ENCODE results near the gene PIK3CD. TPM values are rescaled to one million over a fixed set of nuclear protein-coding genes. Genes with fewer than 3 reads are reported as not detected.
A peak's percentile ranks its signal among the peaks of the same experiment; 100 is the strongest.

The PIK3CD gene
- total and polyA plus RNA-seq, 10 of the 15 experiments (the other 5 are each of a cell fraction or from before 2014, with no cell fraction given), result 7.0 to 101 (median 51.1) TPM

DNA sequence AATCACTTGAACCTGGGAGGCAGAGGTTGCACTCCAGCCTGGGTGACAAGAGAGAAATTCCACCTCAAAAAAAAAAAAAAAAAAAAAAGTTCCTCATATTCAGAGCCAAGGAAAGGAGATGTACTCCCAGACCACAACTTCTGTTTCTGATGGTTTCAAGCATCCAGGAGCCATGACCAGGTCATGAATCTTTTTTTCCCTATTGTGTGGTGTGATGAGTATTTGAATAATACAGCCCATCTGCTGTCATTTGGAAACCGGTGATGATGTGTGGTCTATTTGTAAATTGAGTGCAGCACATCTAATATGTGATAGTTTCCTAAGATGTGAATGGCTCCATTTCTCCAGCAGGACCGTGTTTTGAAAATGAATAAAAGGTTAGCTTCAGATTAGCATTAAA lies 18.6 kb downstream of the PIK3CD start:
- intact Hi-C loops (cut with micrococcal nuclease; ENCODE audit: unreplicated experiment), result loop anchor here (5.0 kb wide), 1 partner anchor 43 kb away; no protein-coding TSS in a partner anchor
- SMC1A ChIA-PET (ENCODE audit: uncharacterized antibody, unreplicated experiment), result interaction anchor here (0.7 to 2.0 kb wide), 3 partner anchors 18 to 43 kb away, joined by 3 to 8 read pairs (median 4); partner anchors contain the start of gene PIK3CD
- TF ChIP-seq ZNF622 (IDR thresholded peaks at IDR 0.05) (no peak), IKZF2 (IDR thresholded peaks at IDR 0.05) (peak; percentile 78 to 83), RAD21 (IDR thresholded peaks at IDR 0.05; ENCODE audit: insufficient read depth, low read depth, low read length) (no peak), NR2C1 (IDR thresholded peaks at IDR 0.05) (no peak), BRCA1 (IDR thresholded peaks at IDR 0.05; ENCODE audit: low read depth, low read length) (no peak), PAX8 (IDR thresholded peaks at IDR 0.05) (no peak), SP1 (IDR thresholded peaks at IDR 0.05; ENCODE audit: low read depth, low read length) (no peak), PAX5 (IDR thresholded peaks at IDR 0.05; ENCODE audit: borderline replicate concordance, low read depth, low read length) (no peak), JUNB (IDR thresholded peaks at IDR 0.05) (peak; percentile 68), PBX3 (IDR thresholded peaks at IDR 0.05; ENCODE audit: insufficient replicate concordance, low read depth, low read length) (no peak), ZBTB40 (IDR thresholded peaks at IDR 0.05; ENCODE audit: borderline replicate concordance) (no peak), MLLT1 (IDR thresholded peaks at IDR 0.05) (no peak), RB1 (IDR thresholded peaks at IDR 0.05; ENCODE audit: borderline replicate concordance) (no peak), CHD1 (IDR thresholded peaks at IDR 0.05; ENCODE audit: low read depth, low read length) (no peak)
- TF ChIP-seq, protein P1, sequence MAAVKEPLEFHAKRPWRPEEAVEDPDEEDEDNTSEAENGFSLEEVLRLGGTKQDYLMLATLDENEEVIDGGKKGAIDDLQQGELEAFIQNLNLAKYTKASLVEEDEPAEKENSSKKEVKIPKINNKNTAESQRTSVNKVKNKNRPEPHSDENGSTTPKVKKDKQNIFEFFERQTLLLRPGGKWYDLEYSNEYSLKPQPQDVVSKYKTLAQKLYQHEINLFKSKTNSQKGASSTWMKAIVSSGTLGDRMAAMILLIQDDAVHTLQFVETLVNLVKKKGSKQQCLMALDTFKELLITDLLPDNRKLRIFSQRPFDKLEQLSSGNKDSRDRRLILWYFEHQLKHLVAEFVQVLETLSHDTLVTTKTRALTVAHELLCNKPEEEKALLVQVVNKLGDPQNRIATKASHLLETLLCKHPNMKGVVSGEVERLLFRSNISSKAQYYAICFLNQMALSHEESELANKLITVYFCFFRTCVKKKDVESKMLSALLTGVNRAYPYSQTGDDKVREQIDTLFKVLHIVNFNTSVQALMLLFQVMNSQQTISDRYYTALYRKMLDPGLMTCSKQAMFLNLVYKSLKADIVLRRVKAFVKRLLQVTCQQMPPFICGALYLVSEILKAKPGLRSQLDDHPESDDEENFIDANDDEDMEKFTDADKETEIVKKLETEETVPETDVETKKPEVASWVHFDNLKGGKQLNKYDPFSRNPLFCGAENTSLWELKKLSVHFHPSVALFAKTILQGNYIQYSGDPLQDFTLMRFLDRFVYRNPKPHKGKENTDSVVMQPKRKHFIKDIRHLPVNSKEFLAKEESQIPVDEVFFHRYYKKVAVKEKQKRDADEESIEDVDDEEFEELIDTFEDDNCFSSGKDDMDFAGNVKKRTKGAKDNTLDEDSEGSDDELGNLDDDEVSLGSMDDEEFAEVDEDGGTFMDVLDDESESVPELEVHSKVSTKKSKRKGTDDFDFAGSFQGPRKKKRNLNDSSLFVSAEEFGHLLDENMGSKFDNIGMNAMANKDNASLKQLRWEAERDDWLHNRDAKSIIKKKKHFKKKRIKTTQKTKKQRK (IDR thresholded peaks at IDR 0.05; ENCODE audit: low read depth, low read length), result no peak

More for the DNA sequence above, 18.6 kb downstream of the PIK3CD start:
- WGBS (ENCODE audit: insufficient coverage, insufficient replicate concordance, low lambda C conversion rate, missing lambda C conversion rate), result 5% methylated on average over 2 of the region's 2 CpGs
- H3K27me3 ChIP-seq (replicated peaks in 1 of 2; ENCODE audit: control insufficient read depth in 2 of 2, insufficient read depth in 2 of 2, low read length in 1 of 2), result no peaks in the 10 kb centered on the region
- DNase-seq (ENCODE audit: low read depth, low spot score), result no peak
- FAIRE-seq, result peak; percentile 18
- ChIA-PET POLR2A (interaction anchor here (0.8 to 0.9 kb wide), 2 partner anchors 12 to 26 kb away, joined by 3 to 4 read pairs; no protein-coding TSS in a partner anchor), CTCF (interaction anchor here (1.0 kb wide), 1 partner anchor 29 kb away, joined by 3 read pairs; no protein-coding TSS in a partner anchor), RAD21 (ENCODE audit: unreplicated experiment) (interaction anchor here (0.7 kb wide), 1 partner anchor 119 kb away, joined by 5 read pairs; no protein-coding TSS in a partner anchor)
- peaks cover 7 to 13% of the 10 kb centered on the region in 2 experiments; a peak in 3 of 4 replicates for H3K36me3 ChIP-seq (ENCODE audit: control insufficient read depth in 2 of 2, insufficient read depth in 2 of 2, low read length in 1 of 2)
- H3K9me3 ChIP-seq (replicated peaks; ENCODE audit: control insufficient read depth, insufficient read depth, low read length), result no peaks in the 10 kb centered on the region
- ATAC-seq, result peak; percentile 80
- peaks cover 18% of the 10 kb centered on the region for H3K4me1 ChIP-seq (ENCODE audit: control insufficient read depth, insufficient read depth, low read length)
- no peak overlapping the region for H2AFZ ChIP-seq (ENCODE audit: control insufficient read depth, low read depth, low read length)
- peak overlapping the region; percentile 46 for H3K4me2 ChIP-seq (ENCODE audit: control insufficient read depth, insufficient read depth)
- peaks cover 79% of the 10 kb centered on the region for H3K79me2 ChIP-seq (ENCODE audit: control insufficient read depth, insufficient read depth, low read length)
- in situ Hi-C loops (cut with MboI), result no loop called here
- no peak overlapping the region for H3K9ac ChIP-seq (ENCODE audit: control insufficient read depth, insufficient read depth, low read length)
- BruUV-seq (replicated peaks), result no TSS peak
- H4K20me1 ChIP-seq (ENCODE audit: control insufficient read depth, insufficient read depth), result no peaks in the 10 kb centered on the region
- no peak overlapping the region for H3K4me3 ChIP-seq
- H3K27ac ChIP-seq (ENCODE audit: control insufficient read depth, insufficient read depth), result no peak overlapping the region
